Esophagus muscularis mucosa (tissue), 4 donors: ENCODE measurements around the gene ART1.

ENCODE experiments used
- CTCF ChIP-seq, 3 experiments: fragments of 200-600 bp in 2 of 3; fragments of 450-650 bp in 1 of 3; sonication (generic) in 2 of 3; IDR thresholded peaks; one replicate each; pipeline ENCODE4 v1.5.1; 2017 to 2019; ENCODE audit warnings: antibody characterized with exemption in 3 of 3, mild to moderate bottlenecking in 2 of 3, moderate library complexity in 1 of 3
- EP300 ChIP-seq: sonication (generic); formaldehyde crosslinking; IDR thresholded peaks from one replicate; pipeline ENCODE4 v1.6.1; 2017; ENCODE audit warnings: antibody characterized with exemption
- POLR2A ChIP-seq: fragments of 450-650 bp; IDR thresholded peaks from one replicate; pipeline ENCODE4 v1.6.1; 2017; ENCODE audit warnings: antibody characterized with exemption, moderate library complexity, mild to moderate bottlenecking, low read depth
- POLR2AphosphoS5 ChIP-seq, 2 donors: sonication (generic); formaldehyde crosslinking; IDR thresholded peaks; one replicate each; pipeline ENCODE4 v1.6.1; 2017; ENCODE audit warnings: antibody characterized with exemption in 2 of 2

DNA sequence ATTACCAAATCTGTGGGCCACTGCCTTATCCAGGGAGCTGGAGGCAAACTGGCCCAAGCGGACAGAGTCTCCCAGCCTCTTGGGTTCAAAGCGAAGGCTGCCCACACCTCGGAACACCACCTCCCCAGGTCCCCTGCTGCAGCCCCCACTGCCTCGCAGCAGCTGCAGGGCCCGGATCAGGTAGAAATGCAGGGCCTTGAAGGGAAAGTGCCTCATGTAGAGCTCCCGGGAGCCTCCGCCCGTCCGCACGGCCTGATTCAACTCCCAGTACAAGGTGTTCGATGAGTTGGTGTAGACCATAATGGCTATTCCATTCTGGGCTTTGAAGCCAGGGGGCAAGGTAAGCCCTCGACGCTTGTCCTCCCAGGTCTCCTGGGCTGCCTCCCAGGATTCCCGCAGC, 5.1 kb upstream of the ART1 start:
- TF ChIP-seq CTCF (IDR thresholded peaks at IDR 0.05) (no peak), EP300 (no peak), POLR2A (no peak), POLR2AphosphoS5 (IDR thresholded peaks at IDR 0.05) (no peak)
